Germinal center (tissue), 1 donor: ENCODE data around the gene DHRS7B.

Source experiments
- DNase-seq: peaks from one replicate; pipeline ENCODE4 v3.0.0; 2012; ENCODE audit warnings: mixed read lengths, low spot score

The DHRS7B gene

GRCh38 chr17:21157586-21158370 is 31.0 kb downstream of the DHRS7B start:
- DNase-seq: no peak

GRCh38 chr17:21160401-21160800 is 33.6 kb downstream of the DHRS7B start:
- DNase-seq: no peak

GRCh38 chr17:21161498-21162393 is 35.0 kb downstream of the DHRS7B start:
- DNase-seq: no peak

GRCh38 chr17:21162394-21162775 is 35.6 kb downstream of the DHRS7B start:
- no peak for DNase-seq

GRCh38 chr17:21163101-21163500 is 36.3 kb downstream of the DHRS7B start:
- no peak for DNase-seq

GRCh38 chr17:21164216-21164615 is 37.5 kb downstream of the DHRS7B start:
- DNase-seq: no peak

GRCh38 chr17:21164620-21165019 is 37.9 kb downstream of the DHRS7B start:
- DNase-seq: no peak

GRCh38 chr17:21165922-21166594 is 39.3 kb downstream of the DHRS7B start:
- DNase-seq: no peak

GRCh38 chr17:21166595-21167210 is 39.9 kb downstream of the DHRS7B start:
- no peak for DNase-seq

- DNase-seq: no peak
These were observed 40.5 kb downstream of the DHRS7B start for GRCh38 chr17:21167303-21167702.

GRCh38 chr17:21168555-21168865 is 41.7 kb downstream of the DHRS7B start:
- no peak for DNase-seq

GRCh38 chr17:21169496-21169895 is 42.7 kb downstream of the DHRS7B start:
- no peak for DNase-seq

GRCh38 chr17:21170809-21171208 is 44.0 kb downstream of the DHRS7B start:
- no peak for DNase-seq

- DNase-seq: peak; percentile 14
These were observed 44.7 kb downstream of the DHRS7B start for GRCh38 chr17:21171309-21171922.

- DNase-seq: no peak
These were observed 45.3 kb downstream of the DHRS7B start for GRCh38 chr17:21171970-21172510.

- no peak for DNase-seq
These were observed 46.1 kb downstream of the DHRS7B start for GRCh38 chr17:21172846-21173245.

- DNase-seq: no peak
These were observed 46.8 kb downstream of the DHRS7B start for GRCh38 chr17:21173543-21173942.

- DNase-seq: no peak
These were observed 47.4 kb downstream of the DHRS7B start for GRCh38 chr17:21174186-21174585.

GRCh38 chr17:21174713-21175112 is 47.9 kb downstream of the DHRS7B start:
- no peak for DNase-seq

GRCh38 chr17:21176773-21177395 is 50.1 kb downstream of the DHRS7B start:
- no peak for DNase-seq

GRCh38 chr17:21177401-21177800 is 50.6 kb downstream of the DHRS7B start:
- DNase-seq: no peak
